NCI-H345 treated with DMSO at 0.1 percent for 48 hours (cell line): ENCODE measurements around the gene SOX8.
"Not testable (repeated sequence)": the region's sequence is repeated elsewhere in the genome, so short reads cannot be mapped to it uniquely, and the experiment has no call there.

Experiments
- DNase-seq: peaks from one replicate; lab custom pipeline; 2025; ENCODE audit not compliant: unreplicated experiment; lab: John Stamatoyannopoulos, UW

The SOX8 gene

DNA sequence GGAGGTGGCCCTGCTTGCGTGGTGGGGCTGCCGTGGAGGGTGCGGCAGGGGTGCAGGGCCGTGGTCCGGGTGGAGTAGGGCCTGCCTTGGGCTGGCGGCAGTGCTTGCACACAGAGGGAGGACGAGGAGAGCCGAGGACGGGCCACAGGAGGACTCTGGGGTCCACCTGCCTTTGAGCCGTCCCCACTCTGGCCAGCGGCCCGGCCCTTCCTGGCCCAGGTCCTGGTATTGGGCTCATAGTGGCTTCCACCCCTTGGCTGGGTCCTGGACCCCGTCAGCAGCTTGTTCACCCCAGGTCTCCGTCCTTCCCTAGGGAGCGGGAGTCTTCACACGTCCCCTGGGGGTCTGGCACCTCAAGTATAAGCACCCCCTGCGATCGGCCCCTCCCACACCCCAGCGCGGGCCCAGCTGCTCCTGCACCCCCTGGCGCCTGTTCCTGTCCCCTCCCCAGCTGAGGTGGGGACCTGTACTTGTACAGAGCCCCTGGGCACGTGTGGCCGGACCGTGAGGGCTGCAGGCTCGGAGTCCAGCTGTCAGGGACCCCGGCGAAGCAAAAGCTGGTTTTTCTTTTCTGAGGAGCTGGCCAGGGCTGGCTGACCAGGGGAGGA, 40.1 kb downstream of the SOX8 start:
- no peak for DNase-seq

DNA sequence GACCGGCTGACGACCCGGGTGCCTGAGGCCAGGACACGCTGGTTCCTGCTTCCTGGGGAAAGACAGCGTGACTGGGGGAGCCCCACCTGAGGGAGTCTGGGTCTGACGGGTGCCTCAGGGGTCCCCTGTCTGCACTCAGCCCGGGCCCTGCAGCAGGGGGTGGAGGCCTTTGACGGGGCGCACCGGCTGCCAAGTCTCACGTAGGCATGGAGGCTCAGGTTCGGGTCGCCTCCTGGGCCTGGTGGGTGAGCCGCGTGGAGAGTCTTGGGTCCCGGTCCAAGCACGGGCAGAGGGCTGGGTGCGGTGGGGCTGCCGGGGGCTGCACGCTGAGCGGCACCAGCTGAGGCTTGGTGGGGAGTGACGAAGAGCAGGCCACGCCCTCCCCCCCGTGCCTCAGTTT, 40.9 kb downstream of the SOX8 start:
- DNase-seq: no peak

DNA sequence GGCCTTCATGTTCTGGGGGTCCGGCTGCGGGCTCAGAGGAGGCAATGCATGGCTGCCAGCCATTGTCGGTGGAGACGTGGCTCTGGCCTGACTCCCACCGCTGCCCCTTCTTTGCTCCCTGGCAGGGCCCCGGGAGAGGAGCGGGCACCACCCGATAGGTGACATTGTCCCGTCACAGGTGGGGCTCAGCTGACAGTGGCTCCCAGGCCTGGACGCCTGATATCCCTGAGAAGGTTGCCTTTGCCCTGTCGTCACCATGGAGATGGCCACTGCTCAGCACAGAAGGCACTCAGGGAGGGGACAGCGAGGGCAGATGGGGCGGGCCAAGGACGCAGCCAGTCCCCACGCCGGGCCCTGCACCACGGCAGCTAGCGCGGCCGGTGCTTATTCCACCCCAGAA, 42.6 kb downstream of the SOX8 start:
- DNase-seq: no peak

DNA sequence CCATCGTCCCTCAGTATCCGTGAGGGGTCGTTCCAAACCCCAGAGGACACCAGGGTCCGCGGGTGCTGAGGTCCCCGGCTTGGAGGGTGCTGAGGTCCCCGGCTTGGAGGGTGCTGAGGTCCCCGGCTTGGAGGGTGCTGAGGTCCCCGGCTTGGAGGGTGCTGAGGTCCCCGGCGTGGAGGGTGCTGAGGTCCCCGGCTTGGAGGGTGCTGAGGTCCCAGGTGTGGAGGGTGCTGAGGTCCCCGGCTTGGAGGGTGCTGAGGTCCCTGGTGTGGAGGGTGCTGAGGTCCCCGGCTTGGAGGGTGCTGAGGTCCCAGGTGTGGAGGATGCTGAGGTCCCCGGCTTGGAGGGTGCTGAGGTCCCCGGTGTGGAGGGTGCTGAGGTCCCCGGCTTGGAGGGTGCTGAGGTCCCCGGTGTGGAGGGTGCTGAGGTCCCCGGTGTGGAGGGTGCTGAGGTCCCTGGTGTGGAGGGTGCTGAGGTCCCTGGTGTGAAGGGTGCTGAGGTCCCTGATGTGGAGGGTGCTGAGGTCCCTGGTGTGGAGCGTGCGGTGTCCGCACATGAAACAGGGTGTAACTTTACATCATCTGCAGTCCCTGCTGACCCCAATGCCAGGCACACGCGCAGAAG, 43.7 kb downstream of the SOX8 start:
- not testable (repeated sequence) for DNase-seq

DNA sequence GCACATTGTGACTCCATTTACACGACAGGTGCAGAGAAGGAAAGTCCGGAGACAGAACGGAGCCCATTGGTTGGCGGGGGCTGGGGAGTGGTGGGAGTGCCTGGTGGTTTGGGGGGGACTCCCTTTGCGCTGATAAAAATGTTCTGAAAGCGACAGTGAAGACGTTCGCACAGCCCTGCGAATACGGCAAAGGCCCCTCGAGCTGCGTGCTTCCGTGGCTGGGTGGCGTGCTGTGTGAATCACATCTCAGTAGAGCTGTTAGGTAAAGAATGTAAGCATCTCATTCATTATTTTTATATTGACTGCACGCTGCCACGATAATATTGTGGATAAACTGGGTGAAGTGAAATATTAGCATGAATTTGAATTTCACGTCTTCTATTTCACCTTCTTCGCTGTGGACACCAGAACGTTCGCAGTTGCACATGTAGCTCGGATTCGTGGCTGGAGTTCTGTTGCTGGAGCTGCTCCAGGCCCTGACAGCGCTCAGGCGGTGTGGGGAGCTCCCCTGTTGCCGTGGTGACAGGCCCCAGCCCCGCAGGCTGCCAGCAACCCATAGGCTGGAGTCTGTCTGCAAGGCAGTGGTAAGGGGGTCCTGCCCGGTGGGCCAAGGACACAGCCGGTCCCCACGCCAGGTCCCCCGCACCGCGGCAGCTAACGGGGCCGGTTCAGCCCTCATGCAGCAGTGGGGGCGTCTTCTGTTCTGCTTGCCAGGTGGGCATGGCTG, 44.6 kb downstream of the SOX8 start:
- no peak for DNase-seq

DNA sequence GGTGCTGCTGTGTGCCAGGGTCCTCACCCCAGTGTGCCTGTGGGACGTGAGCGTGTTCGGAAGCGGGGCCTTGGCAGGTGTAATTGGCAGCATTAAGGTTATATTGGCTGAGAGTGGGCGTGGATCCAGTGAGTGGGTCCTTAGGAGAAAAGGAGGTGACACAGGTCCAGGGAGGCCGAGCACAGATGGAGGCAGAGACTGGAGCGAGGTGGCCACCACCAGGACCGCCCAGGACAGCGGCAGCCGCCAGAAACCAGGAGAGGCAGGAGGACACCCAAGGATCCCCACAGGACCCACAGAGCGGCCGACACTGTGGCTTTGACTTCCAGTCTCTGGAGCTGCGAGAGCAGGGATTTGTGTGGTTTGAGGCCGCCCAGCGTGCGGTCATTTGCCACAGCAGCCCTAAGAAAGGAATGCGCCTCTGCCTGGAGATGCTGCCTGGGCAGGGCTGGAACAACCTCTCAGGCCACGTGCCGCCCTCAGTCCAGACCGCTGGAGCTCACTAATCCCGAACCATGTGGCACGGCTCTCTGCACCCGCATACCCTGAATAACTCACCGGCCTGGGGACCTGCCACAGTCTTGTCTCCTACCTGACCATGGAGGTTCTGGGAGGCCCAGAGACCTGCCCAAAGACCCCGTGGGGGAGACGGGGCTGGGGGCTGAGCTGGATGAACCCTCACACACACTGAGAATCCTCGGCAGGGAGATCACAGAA, 45.4 kb downstream of the SOX8 start:
- no peak for DNase-seq

DNA sequence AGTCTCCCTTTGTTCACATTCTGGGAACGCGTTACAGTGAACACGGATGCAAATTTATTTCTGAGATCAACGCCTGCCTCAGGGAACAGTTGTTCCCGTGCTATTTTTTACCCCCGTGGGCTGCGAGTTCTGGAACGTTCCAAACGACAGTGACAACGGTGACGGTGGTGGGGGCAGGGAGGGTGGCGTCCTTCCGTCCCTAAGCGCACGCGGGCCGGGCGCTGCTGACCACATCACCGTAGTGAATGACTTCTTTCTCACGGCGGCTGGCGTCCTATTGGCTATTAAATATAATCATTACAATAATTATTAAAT, 45.9 kb downstream of the SOX8 start:
- no peak for DNase-seq

DNA sequence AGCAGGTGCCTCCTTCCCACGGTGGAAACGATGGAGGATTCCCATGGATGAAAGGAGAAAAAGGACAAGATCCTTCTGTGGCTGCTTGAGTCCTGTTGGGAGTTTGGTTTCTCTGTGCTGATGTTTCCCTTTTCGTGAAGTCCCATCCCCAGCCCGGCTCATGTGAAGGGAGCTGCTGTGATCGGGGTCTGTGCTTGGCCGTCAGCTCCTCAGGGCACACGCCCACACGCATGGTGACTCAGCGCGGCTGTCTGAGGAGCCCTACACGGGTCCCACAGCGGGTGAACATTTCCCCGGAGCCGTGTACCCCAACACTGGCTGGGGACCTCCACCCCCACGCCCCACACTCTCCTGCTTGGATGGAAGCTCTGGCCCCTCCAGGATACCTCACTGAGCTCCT, 46.5 kb downstream of the SOX8 start:
- DNase-seq: no peak

DNA sequence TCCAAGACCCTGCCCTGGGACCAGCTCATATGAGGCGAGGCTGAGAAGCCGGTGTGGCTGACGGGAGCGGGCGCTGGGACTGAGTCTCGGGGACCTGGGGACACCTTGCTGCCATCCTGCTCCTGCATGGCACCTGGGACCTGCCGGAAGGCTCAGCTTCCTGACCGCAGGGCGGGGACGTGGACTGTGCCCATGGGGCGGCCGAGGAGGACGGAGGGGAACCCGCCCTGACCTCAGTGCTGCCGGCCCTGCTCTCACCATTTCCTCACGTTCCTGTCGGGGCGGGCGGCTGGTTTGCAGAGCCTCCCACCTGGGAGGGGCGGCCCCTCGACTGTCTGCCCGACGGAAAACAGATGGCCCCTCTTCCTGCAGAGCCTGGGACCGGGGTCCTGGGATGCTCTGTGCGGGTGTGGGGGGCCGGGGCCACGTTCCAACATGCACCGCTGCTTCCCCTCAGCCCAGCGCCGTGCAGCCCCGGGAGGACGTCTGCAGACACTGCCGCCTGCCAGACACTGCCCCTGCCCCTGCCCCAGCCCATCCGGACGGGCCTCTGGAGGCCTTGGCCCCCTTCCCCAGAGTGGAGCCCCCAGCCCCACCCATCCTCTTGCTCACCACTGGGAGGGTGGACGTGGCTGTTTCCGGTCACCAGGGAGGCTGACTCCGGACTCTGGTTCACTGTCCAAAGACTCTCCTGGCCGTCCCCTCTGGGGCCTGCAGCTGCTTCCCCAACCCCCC, 47.1 kb downstream of the SOX8 start:
- no peak for DNase-seq

DNA sequence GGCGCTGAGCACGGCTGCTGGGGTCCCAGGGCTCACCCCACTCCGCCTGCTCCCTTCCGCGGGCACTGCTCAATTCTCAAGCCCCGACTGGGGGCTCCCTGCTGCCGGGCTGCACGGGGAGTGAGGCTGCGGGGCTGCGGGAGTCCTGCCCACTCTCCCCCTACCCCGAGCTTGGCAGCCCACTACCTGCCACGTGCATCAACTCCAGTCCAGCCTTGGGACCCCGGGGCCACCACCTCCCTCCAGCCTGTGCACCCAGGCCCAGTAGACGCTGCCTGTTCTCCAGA, 47.6 kb downstream of the SOX8 start:
- no peak for DNase-seq

DNA sequence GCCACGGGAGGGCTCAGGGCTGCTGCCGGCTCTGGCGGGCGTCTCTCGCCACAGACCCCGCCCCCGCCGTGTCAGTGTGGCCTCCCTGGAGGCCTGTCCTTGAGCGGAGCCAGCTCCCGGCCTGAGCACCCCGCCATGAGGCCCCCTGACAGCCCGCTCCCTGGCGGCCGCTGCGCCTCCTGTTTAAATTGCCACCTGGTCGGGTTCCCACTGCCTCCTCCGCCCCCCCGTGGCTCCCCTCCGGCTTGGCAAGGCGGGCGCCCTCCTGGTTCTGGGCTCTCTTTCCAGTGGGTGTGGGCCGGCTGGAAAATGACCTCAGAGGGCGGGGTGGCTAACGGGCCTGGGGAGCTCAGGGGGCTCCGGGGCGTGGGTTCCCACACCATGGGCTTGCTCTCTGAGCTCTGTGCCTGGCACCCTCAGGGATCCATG, 48.9 kb downstream of the SOX8 start:
- DNase-seq: no peak

DNA sequence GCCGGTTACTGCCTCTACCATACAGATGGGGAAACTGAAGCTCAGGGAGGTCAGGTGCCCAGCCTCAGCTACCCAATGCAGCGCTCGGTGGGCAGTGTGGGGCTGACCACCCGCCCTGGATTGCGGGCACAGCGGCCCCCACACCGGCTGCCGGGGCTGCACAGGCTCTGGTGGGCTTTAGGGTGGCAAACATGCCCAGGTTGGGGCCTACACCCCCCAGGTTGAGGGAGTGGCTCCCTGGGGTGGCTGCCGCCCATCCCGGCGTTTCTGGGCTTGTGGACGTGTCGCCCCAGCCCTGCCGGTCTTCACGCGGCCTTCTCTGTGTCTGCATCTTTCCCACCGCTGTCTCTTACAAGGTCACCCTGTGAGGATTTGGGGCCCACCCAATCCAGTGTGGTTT, 50.1 kb downstream of the SOX8 start:
- DNase-seq: no peak

DNA sequence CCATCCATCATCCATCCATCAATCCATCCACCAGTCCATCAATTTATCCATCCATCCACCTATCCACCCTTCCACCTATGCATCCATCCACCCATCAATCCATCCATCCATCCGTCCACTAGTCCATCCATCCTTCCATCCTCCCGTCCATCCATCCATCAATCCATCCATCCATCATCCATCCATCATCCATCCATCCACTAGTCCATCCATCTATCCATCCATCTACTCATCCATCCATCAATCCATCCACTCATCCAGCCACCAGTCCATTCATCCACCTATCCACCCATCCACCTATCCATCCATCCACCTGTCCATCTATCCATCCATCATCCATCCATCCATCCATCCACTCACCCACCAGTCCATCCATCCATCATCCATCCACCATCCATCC, 51.0 kb downstream of the SOX8 start:
- no peak for DNase-seq

DNA sequence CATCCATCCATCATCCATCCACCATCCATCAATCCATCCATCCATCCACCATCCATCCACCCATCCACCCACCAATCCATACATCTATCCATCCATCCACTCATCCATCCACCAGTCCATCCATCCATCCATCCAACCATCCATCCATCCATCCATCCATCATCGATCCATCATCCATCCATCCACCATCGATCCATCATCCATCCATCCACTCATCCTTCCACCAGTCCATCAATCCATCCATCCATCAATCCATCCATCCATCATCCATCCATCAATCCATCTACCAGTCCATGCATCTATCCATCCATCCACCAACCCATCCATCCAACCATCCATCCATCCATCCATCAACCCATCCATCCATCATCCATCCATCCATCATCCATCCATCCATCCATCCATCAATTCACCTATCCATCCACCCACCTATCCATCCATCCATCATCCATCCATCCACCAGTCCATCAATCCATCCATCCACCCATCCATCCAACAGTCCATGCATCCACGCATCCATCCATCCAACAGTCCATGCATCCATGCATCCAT, 51.6 kb downstream of the SOX8 start:
- no peak for DNase-seq

DNA sequence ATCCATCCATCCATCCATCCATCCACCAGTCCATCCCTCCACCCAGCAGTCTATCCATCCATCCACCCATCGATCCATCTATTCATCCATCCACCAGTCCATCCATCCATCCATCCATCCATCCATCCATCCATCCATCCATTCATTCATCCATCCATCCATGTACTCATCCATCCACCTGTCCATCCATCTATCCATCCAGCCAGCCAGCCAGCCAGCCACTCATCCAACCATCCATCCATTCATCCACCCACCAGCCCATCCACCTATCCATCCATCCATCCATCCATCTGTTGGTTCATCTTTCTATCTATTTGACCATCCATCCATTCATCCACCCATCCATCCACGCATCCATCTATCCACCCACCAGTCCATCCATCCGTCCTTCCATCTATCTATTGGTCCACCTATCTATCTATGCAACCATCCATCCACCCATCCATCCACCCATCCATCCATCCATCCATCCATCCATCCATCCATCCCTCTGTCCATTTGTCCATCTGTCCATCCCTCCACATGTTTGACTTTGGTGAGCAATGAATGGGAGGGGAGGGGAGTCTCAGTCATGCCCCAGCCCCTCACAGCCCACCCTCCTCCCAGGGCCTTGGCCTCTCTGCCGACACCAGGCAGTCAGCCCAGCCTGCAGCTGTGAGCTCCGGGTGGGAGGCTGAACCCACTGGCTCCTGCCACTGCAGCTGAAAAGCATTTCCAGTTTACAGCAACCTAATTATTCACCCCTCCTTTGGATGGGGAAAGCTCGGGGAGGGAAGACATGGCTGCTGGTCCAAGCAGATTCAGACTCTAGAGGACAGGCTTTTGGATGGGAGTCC, 52.9 kb downstream of the SOX8 start:
- DNase-seq: no peak

DNA sequence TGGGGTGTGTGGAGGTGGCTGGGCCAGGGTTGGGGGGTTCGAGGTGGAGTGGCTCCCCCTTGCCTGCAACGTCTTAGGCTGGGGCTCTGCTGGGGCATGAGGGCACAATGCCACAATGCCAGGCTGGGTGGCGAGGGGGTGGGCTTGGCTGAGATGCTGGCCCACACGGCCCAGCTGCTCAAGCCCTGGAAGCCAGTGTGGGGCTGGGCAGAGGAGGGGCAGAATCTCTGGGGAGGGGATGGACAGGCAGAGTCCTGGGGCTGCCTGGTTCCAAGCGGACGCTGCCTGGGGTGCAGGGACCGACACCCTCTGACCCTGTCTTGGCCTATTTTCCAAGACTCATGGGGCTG, 53.5 kb downstream of the SOX8 start:
- DNase-seq: no peak

DNA sequence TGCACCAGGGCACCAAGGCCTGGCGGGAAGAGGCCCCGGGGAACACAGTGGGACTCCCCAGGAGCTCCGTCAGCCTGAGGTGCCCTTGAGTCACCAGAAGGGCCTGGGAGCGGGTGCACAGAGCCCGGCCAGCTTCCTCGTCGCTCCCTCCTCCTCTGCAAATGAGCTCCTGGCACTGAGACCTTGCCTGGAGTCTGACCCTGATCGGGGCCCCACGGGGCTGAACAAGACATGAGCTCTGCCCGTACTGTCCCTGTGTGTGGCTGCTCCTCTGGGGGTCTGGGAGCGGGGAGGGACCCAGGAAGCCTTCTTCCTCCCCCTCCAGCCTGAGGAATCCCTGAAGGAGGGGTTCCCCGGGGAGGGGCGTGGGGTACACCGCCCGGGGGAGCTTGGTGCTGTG, 54.6 kb downstream of the SOX8 start:
- no peak for DNase-seq
